Measurements from ENCODE around the gene EYS.

Gene EYS

GRCh38 chr6:64969139-64969538, 737.9 kb downstream of the EYS start:
- no peak for DNase-seq (ENCODE audit: low spot score)

GRCh38 chr6:64955435-64955848, 751.6 kb downstream of the EYS start:
- DNase-seq (ENCODE audit: low spot score): no peak

DNA sequence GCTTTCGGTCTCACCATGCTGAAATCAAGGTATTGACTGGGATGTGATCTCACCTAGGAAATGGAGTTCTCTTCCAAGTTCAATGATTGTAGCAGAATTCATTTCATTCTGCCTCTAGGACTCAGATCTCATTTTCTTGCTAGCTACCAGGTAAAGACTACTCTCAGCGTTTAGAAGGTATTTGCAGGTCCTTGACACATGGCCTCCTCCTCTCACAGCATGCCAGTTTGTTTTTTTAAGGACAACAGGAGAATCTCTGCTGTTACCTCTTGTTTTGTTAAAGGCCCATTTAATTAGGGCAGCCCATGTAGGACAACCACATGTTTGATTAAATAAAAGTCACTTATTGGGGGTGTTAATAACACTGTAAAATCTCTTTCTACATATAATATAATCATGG, 757.8 kb downstream of the EYS start:
- no peak for DNase-seq (ENCODE audit: low spot score)

- no peak for DNase-seq (ENCODE audit: low spot score)
These were observed 758.8 kb downstream of the EYS start for GRCh38 chr6:64948261-64948660.

GRCh38 chr6:64945450-64945849, 761.6 kb downstream of the EYS start:
- DNase-seq (ENCODE audit: low spot score): no peak

DNA sequence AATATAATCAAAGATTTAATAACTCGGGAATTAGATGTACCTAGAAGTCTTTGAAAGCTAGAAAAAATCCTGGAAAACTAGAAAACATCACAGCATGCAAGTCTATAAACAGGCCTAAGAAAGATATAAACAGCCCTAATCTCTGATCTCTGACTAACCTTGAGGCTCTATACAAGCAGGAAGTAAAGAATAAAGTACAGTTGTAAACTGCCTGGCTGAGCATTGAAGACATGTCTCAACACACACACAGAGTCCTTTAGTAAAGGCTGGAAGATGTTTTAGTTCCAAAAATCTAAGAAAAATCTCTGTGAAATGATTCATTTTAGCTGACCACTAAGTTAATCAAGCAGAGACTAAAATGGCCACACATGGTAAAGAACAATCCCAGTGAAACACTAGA, 774.5 kb downstream of the EYS start:
- no peak for DNase-seq (ENCODE audit: low spot score)

- DNase-seq (ENCODE audit: low spot score): no peak
These were observed 776.3 kb downstream of the EYS start for GRCh38 chr6:64930681-64931080.

- no peak for DNase-seq (ENCODE audit: low spot score)
These were observed 781.0 kb downstream of the EYS start for GRCh38 chr6:64926051-64926450.

DNA sequence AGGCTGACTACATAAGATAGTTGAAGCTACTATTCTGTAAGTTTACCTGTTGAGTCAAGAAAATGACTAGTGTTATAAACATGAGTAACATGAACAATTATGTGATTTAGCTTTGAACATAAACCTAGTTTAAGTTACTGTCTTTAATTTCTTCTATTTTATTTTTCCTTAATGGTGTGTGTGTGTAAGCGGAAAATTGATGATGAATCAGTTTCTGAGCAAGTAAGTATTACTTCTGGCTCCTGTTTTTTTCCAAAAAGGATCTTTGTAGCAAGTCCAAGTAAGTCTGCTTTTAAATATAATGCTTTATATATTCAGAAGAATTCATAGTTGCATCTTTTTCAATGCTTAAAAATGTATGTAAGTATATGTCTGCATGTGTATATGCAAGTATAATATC, 786.8 kb downstream of the EYS start:
- no peak for DNase-seq (ENCODE audit: low spot score)

DNA sequence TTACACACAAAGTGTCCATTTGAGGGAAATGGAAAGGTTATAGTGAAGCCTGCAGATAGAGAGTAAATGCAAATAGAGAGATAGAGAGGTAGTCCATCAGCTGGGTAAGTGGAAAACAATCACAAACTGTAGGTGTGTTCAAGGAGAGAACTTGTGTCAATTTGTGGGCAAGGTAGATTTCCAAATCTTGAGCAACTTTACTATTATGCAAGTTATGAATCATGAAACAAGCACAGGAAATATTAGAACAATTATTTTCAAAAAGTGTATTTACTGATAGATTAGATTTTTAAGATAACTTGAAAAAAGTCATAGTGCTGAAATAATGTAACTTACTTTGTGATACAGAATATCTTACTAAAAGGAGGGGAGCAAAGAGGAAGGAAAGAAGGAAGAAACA, 792.9 kb downstream of the EYS start:
- DNase-seq (ENCODE audit: low spot score): no peak

GRCh38 chr6:64912966-64913365, 794.1 kb downstream of the EYS start:
- DNase-seq (ENCODE audit: low spot score): no peak

DNA sequence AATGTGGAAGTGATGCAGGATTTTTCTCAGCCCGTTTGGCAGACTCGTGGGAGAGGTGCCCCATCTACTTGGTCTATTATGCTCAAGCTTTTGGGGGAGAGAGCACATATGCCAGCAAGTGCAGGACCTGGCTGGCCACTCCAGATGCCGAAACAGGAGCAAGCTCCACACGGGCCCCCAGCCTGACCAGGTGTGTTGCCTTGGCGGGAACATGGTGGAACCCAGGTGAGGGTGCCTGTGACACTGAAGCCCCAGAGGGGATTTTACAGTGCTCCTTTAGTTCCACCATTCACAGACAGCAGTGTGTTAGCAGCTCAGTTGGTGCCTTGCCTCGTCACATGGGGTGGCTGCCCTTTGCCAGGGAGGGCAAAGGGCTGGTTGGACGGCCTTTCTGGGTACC, 798.9 kb downstream of the EYS start:
- no peak for DNase-seq (ENCODE audit: low spot score)

DNA sequence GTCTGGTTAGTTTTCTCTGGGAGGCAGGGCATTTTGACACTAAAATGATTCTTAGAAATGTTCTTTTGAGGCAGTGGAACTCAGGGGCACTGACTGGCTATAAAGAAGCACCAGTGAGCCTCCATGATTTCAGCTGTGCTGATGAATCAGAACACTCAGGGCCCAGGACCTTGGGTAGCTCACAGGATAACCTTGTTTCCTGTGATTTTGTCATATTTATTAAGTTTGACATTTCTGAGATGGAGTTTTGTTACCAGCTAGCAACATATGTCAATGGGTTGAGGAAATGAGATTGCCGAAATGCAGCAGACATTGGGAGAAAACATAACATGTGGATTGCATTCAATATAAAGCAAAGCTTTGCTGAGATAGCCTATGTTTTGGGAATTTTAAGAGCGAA, 802.4 kb downstream of the EYS start:
- no peak for DNase-seq (ENCODE audit: low spot score)

- DNase-seq (ENCODE audit: low spot score): no peak
These were observed 804.4 kb downstream of the EYS start for GRCh38 chr6:64902596-64902995.

GRCh38 chr6:64896939-64897338, 810.1 kb downstream of the EYS start:
- DNase-seq (ENCODE audit: low spot score): no peak

- DNase-seq (ENCODE audit: low spot score): no peak
These were observed 811.1 kb downstream of the EYS start for GRCh38 chr6:64895945-64896344.

DNA sequence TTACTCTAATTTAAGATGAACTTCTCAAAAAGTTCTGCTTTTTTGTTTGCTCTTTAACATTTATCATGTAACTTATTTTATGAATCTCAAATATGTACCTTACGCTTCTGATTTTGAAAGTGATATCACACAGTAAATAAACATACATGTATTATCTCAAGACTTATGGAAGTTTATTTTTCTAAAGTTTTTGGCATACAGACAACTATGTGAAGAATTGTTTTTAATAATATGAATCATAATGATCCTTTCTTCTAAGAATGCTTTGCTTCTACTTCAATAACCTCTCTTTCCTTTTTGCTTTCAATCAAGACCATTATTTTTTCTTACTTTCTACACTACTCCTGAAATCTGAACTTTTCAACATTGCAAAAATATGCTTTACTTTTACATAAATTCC, 816.4 kb downstream of the EYS start:
- DNase-seq (ENCODE audit: low spot score): no peak

GRCh38 chr6:64889144-64889543, 817.9 kb downstream of the EYS start:
- DNase-seq (ENCODE audit: low spot score): no peak

- no peak for DNase-seq (ENCODE audit: low spot score)
These were observed 832.2 kb downstream of the EYS start for GRCh38 chr6:64874776-64875175.

- DNase-seq (ENCODE audit: low spot score): no peak
These were observed 834.4 kb downstream of the EYS start for GRCh38 chr6:64872633-64873032.

- DNase-seq (ENCODE audit: low spot score): no peak
These were observed 845.9 kb downstream of the EYS start for GRCh38 chr6:64861039-64861651.

- no peak for DNase-seq (ENCODE audit: low spot score)
These were observed 846.8 kb downstream of the EYS start for GRCh38 chr6:64860203-64860602.

GRCh38 chr6:64850121-64850520, 856.9 kb downstream of the EYS start:
- no peak for DNase-seq (ENCODE audit: low spot score)

GRCh38 chr6:64848467-64848866, 858.6 kb downstream of the EYS start:
- no peak for DNase-seq (ENCODE audit: low spot score)

DNA sequence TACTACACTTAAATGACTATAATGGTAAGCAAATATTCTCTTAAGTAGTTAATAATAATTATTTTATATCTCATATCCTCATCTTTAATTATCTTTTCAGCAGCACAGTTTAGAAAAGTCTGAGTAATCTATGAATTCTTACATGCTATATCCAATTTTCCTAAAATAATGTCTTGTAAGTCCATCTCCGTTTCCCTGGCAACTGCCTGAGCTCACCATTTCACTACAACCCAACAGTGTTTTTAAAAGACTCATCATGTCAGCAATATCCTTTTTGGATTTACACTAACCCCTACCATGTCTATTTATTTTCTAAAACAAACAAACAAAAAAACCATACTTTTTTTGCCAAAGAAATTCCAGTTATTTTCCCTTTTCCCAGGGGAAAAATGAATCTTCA, 859.6 kb downstream of the EYS start:
- no peak for DNase-seq (ENCODE audit: low spot score)
